H1 (cell line): Measurements from ENCODE around the gene UQCRFS1. TPM values are rescaled to one million over a fixed set of nuclear protein-coding genes. Genes with fewer than 3 reads are reported as not detected.
A peak's percentile ranks its signal among the peaks of the same experiment; 100 is the strongest.
"Not testable (repeated sequence)": the region's sequence is repeated elsewhere in the genome, so short reads cannot be mapped to it uniquely, and the experiment has no call there.

Source experiments
- CTCF ChIA-PET: fragments of 300-600 bp; sonication (Branson Sonifier 250); formaldehyde crosslinking; loops from one replicate; lab custom pipeline; 2021; ENCODE audit not compliant: partially characterized antibody; lab: Charles Lee
- POLR2A ChIA-PET: fragments of 300-600 bp; sonication (Branson Sonifier 250); formaldehyde crosslinking; loops from one replicate; lab custom pipeline; 2021; ENCODE audit warnings: inconsistent platforms; ENCODE audit not compliant: partially characterized antibody; lab: Charles Lee
- DNase-seq, 2 experiments: peaks; one replicate each; pipeline versions ENCODE4 v3.0.0 to v3.0.0-alpha.2; 2010 to 2022; ENCODE audit warnings: low spot score in 2 of 2, low read depth in 1 of 2, mixed read lengths in 1 of 2
- FAIRE-seq: peaks from 2 replicates; lab custom pipeline; 2011; peaks lifted over from hg19 to GRCh38; lab: Jason Lieb, UNC
- H2AFZ ChIP-seq: 2 replicates; pipeline ENCODE4 v1.8.1; 2012; ENCODE audit warnings: low read length, inconsistent platforms
- H2AK5ac ChIP-seq: 2 replicates; pipeline ENCODE4 v1.6.1; 2013; ENCODE audit warnings: low read depth, low read length
- H2BK120ac ChIP-seq: replicated peaks from 2 replicates; pipeline ENCODE3; 2013; ENCODE audit warnings: low read depth, low read length, inconsistent platforms
- H2BK12ac ChIP-seq: 2 replicates; pipeline ENCODE4 v1.6.1; 2013; ENCODE audit warnings: low read depth, low read length
- H2BK15ac ChIP-seq: 2 replicates; pipeline ENCODE4 v1.6.1; 2013; ENCODE audit warnings: low read length
- H2BK20ac ChIP-seq: 2 replicates; pipeline ENCODE4 v1.6.1; 2013; ENCODE audit warnings: low read length
- H2BK5ac ChIP-seq: 2 replicates; pipeline ENCODE4 v1.6.1; 2013; ENCODE audit warnings: low read depth, low read length
- H3K14ac ChIP-seq: 2 replicates; pipeline ENCODE4 v1.6.1; 2013; ENCODE audit warnings: inconsistent platforms; ENCODE audit not compliant: insufficient read length
- H3K18ac ChIP-seq: 2 replicates; pipeline ENCODE4 v1.6.1; 2013; ENCODE audit warnings: low read length; ENCODE audit errors: extremely low read depth
- H3K23ac ChIP-seq: 2 replicates; pipeline ENCODE4 v1.6.1; 2013; ENCODE audit warnings: inconsistent platforms; ENCODE audit not compliant: insufficient read length
- H3K23me2 ChIP-seq: 2 replicates; pipeline ENCODE4 v1.6.1; 2013; ENCODE audit warnings: low read depth, low read length
- H3K27ac ChIP-seq: 2 replicates; pipeline ENCODE4 v1.6.1; 2011; ENCODE audit warnings: low read depth, low read length, inconsistent platforms
- H3K27me3 ChIP-seq, 4 experiments: replicated peaks in 1 of 4; 1 replicate in 1 of 4; 2 replicates in 3 of 4; pipeline versions ENCODE4 v1.6.1 to v1.8.1; 2011 to 2013; ENCODE audit warnings: low read length in 3 of 4, mild to moderate bottlenecking in 3 of 4, inconsistent platforms in 2 of 4, mixed read lengths in 2 of 4, moderate library complexity in 1 of 4; ENCODE audit not compliant: control insufficient read depth in 3 of 4, insufficient read depth in 3 of 4; ENCODE audit errors: extremely low read depth in 1 of 4
- H3K36me3 ChIP-seq, 4 experiments: 2 replicates each; pipeline versions ENCODE4 v1.6.1 to v1.8.1; 2011 to 2013; ENCODE audit warnings: mild to moderate bottlenecking in 4 of 4, low read length in 3 of 4, moderate library complexity in 2 of 4, control low read depth in 1 of 4, inconsistent platforms in 1 of 4; ENCODE audit not compliant: insufficient read depth in 4 of 4, control insufficient read depth in 2 of 4
- H3K4ac ChIP-seq: replicated peaks from 2 replicates; pipeline ENCODE3; 2013; ENCODE audit warnings: low read length, low read depth, mixed read lengths, inconsistent platforms; ENCODE audit not compliant: insufficient read length
- H3K4me1 ChIP-seq, 4 experiments: replicated peaks in 1 of 4; 1 replicate in 1 of 4; 2 replicates in 3 of 4; pipeline versions ENCODE4 v1.6.1 to v1.8.1; 2011 to 2013; ENCODE audit warnings: low read length in 3 of 4, inconsistent platforms in 2 of 4, mixed read lengths in 1 of 4; ENCODE audit not compliant: insufficient read depth in 4 of 4, control insufficient read depth in 3 of 4
- H3K4me2 ChIP-seq, 2 experiments: 2 replicates each; pipeline versions ENCODE4 v1.6.1 to v1.8.1; 2011 to 2013; ENCODE audit warnings: low read depth in 2 of 2, low read length in 2 of 2, control low read depth in 1 of 2, inconsistent platforms in 1 of 2, mild to moderate bottlenecking in 1 of 2; ENCODE audit not compliant: insufficient read depth in 1 of 2
- H3K4me3 ChIP-seq, 4 experiments: fragments of 200-600, 300-600 bp in 1 of 4; sonication (generic), shearing (Covaris generic), sonication (Bioruptor Twin) in 1 of 4; 2 replicates each; pipeline versions ENCODE4 v1.5.1 to v1.8.1; 2011 to 2016; ENCODE audit warnings: low read length in 4 of 4, low read depth in 3 of 4, control low read depth in 2 of 4, inconsistent platforms in 2 of 4, mild to moderate bottlenecking in 2 of 4, mixed read lengths in 1 of 4, moderate library complexity in 1 of 4; ENCODE audit not compliant: insufficient read depth in 2 of 4; ENCODE audit errors: extremely low read depth in 1 of 4
- H3K56ac ChIP-seq: replicated peaks from 2 replicates; pipeline ENCODE3; 2013; ENCODE audit warnings: low read depth, mild to moderate bottlenecking, mixed read lengths, low read length, inconsistent platforms; ENCODE audit not compliant: insufficient read length
- H3K79me1 ChIP-seq: 2 replicates; pipeline ENCODE4 v1.6.1; 2013; ENCODE audit warnings: low read depth, low read length, control low read depth
- H3K79me2 ChIP-seq, 2 experiments: 2 replicates each; pipeline versions ENCODE4 v1.6.1 to v1.8.1; 2012 to 2013; ENCODE audit warnings: low read length in 2 of 2, mild to moderate bottlenecking in 2 of 2, inconsistent platforms in 1 of 2; ENCODE audit not compliant: insufficient read depth in 2 of 2, control insufficient read depth in 1 of 2
- H3K9ac ChIP-seq, 4 experiments: replicated peaks in 1 of 4; 1 replicate in 1 of 4; 2 replicates in 3 of 4; pipeline versions ENCODE4 v1.6.1 to v1.8.1; 2011 to 2013; ENCODE audit warnings: low read depth in 3 of 4, low read length in 3 of 4, control low read depth in 2 of 4, mild to moderate bottlenecking in 2 of 4, moderate library complexity in 2 of 4, inconsistent platforms in 1 of 4; ENCODE audit errors: extremely low read depth in 1 of 4
- H3K9me3 ChIP-seq, 2 experiments: 2 replicates each; pipeline versions ENCODE4 v1.6.1 to v1.8.1; 2012 to 2013; ENCODE audit warnings: mild to moderate bottlenecking in 2 of 2, moderate library complexity in 2 of 2, control low read depth in 1 of 2, inconsistent platforms in 1 of 2, low read depth in 1 of 2, low read length in 1 of 2, mixed read lengths in 1 of 2; ENCODE audit not compliant: insufficient read depth in 2 of 2
- H4K20me1 ChIP-seq, 2 experiments: replicated peaks in 1 of 2; 2 replicates each; pipeline versions ENCODE3 to v1.8.1; 2011 to 2013; ENCODE audit warnings: inconsistent platforms in 2 of 2, low read length in 2 of 2, mild to moderate bottlenecking in 1 of 2; ENCODE audit not compliant: insufficient read depth in 2 of 2, control insufficient read depth in 1 of 2
- H4K5ac ChIP-seq: 2 replicates; pipeline ENCODE4 v1.6.1; 2013; ENCODE audit warnings: low read length, low read depth, mixed read lengths, inconsistent platforms; ENCODE audit not compliant: insufficient read length
- H4K8ac ChIP-seq: 2 replicates; pipeline ENCODE4 v1.8.0; 2013; ENCODE audit warnings: mild to moderate bottlenecking, moderate library complexity, low read length, inconsistent platforms; ENCODE audit not compliant: insufficient read depth; ENCODE audit errors: extremely low read depth
- H4K91ac ChIP-seq: replicated peaks from 2 replicates; pipeline ENCODE3; 2013; ENCODE audit warnings: low read length, mixed read lengths, inconsistent platforms; ENCODE audit not compliant: insufficient read length
- WGBS, 2 experiments: shearing (Covaris generic) in 1 of 2; methylation state at CpG; one replicate each; pipeline versions ENCODE4 v1.1.6 to v1.1.7; 2013 to 2015; ENCODE audit warnings: low lambda C conversion rate in 2 of 2, mixed read lengths in 2 of 2, inconsistent platforms in 1 of 2, low coverage in 1 of 2, missing lambda C conversion rate in 1 of 2; ENCODE audit not compliant: insufficient replicate concordance in 2 of 2, insufficient coverage in 1 of 2, insufficient read length in 1 of 2; ENCODE audit errors: extremely low coverage in 1 of 2, missing lambda C conversion rate in 1 of 2; 5-methylcytosine and 5-hydroxymethylcytosine counted together
- polyA plus RNA-seq, 7 experiments: library from polyadenylated mRNA; depleted of rRNA in 3 of 7; stranded (reverse) in 5 of 7; unstranded in 2 of 7; fragments of >200 nt in 5 of 7; fragments of 200-250 nt in 2 of 7; gene quantifications; 1 replicate in 5 of 7; 2 replicates in 1 of 7; 4 replicates in 1 of 7; pipeline versions ENCODE4 v1.2.1 to v1.2.3, GENCODE V29; 2011 to 2013; ENCODE audit warnings: missing spikeins in 2 of 7, mixed read lengths in 2 of 7
- total RNA-seq: library from RNA; stranded (reverse); fragmentation: NEBNext Ultra II Directional; extraction: Animal tissue kit (Norgen Biotek cat#: 25700); gene quantifications from 2 replicates; pipeline ENCODE4 v1.2.1, GENCODE V29; 2021

UQCRFS1 gene
- total and polyA plus RNA-seq, 2 of the 8 experiments (the other 6 are each of a cell fraction or from before 2014, with no cell fraction given): 52.4 to 59.1 TPM

GRCh38 chr19:29211041-29211440, 1.9 kb downstream of the UQCRFS1 start:
- H3K18ac ChIP-seq, H3K27me3 ChIP-seq, H3K56ac ChIP-seq, H4K5ac ChIP-seq, POLR2A ChIA-PET, FAIRE-seq, H2BK5ac ChIP-seq, H3K27ac ChIP-seq, H3K9ac ChIP-seq, H4K91ac ChIP-seq, H4K8ac ChIP-seq, H2BK15ac ChIP-seq, H3K23me2 ChIP-seq, H2AK5ac ChIP-seq, H2BK12ac ChIP-seq, H2BK20ac ChIP-seq, H3K4me1 ChIP-seq, H2BK120ac ChIP-seq, H3K4ac ChIP-seq, DNase-seq, H3K9me3 ChIP-seq, H2AFZ ChIP-seq, H3K14ac ChIP-seq, H3K79me1 ChIP-seq, H3K23ac ChIP-seq: not testable (repeated sequence)
- Histone ChIP-seq H4K20me1 (peaks cover 14 to 18% of the 10 kb centered on the region in 2 experiments), H3K36me3 (peaks cover 0 to 16% (median 9%) of the 10 kb centered on the region in 4 experiments; a peak in 4 of 8 replicates), H3K4me2 (peak overlapping the region; percentile 88 to 93; a peak in 3 of 4 replicates), H3K4me3 (peak overlapping the region; percentile 87 to 100 (median 92); a peak in 5 of 8 replicates), H3K79me2 (peaks cover 20 to 60% of the 10 kb centered on the region in 2 experiments)
- CTCF ChIA-PET: interaction anchor here (1.3 kb wide), 1 partner anchor 50 kb away, joined by 3 read pairs; no protein-coding TSS in a partner anchor
- 90% methylated on average over 2 of the region's 3 CpGs; no CpG with 5 or more reads in 1 of the 2 experiments for WGBS, 2 experiments

- H3K14ac ChIP-seq, H3K4me1 ChIP-seq, DNase-seq, H4K5ac ChIP-seq, H4K91ac ChIP-seq, H2BK5ac ChIP-seq, H3K9me3 ChIP-seq, H4K8ac ChIP-seq, H3K27ac ChIP-seq, H2BK20ac ChIP-seq, FAIRE-seq, H2BK120ac ChIP-seq, H2AFZ ChIP-seq, H3K79me1 ChIP-seq, H3K4ac ChIP-seq, H3K18ac ChIP-seq, H2BK12ac ChIP-seq, H3K23ac ChIP-seq, H3K23me2 ChIP-seq, H2BK15ac ChIP-seq, POLR2A ChIA-PET, H3K4me2 ChIP-seq, H3K27me3 ChIP-seq, H3K56ac ChIP-seq, H2AK5ac ChIP-seq, H3K4me3 ChIP-seq, H3K9ac ChIP-seq: not testable (repeated sequence)
- 89% methylated on average over 3 of the region's 3 CpGs; no CpG with 5 or more reads in 1 of the 2 experiments for WGBS, 2 experiments
- CTCF ChIA-PET: interaction anchor here (1.0 kb wide), 1 partner anchor 50 kb away, joined by 3 read pairs; no protein-coding TSS in a partner anchor
- Histone ChIP-seq H3K36me3 (peaks cover 0 to 20% (median 9%) of the 10 kb centered on the region in 4 experiments; a peak in 4 of 8 replicates), H3K79me2 (peaks cover 20 to 64% of the 10 kb centered on the region in 2 experiments), H4K20me1 (peaks cover 18% of the 10 kb centered on the region in 2 experiments)
Measured at GRCh38 chr19:29210502-29210901, 2.4 kb downstream of the UQCRFS1 start.
